Activated T-helper 1 cell treated with Interleukin-2 at 50 U/mL for 16 hours (primary cell): ENCODE results near the gene PHYH.
"Not testable (repeated sequence)": the region's sequence is repeated elsewhere in the genome, so short reads cannot be mapped to it uniquely, and the experiment has no call there.

Experiments
- DNase-seq: peaks from one replicate; pipeline ENCODE4 v3.0.0-alpha.2; 2020; ENCODE audit warnings: low read depth

Gene PHYH

GRCh38 chr10:13299437-13300287 is at the start of gene PHYH:
PHYH (minus strand) TSS chr10:13300064; CDS start chr10:13300042, 22 bp downstream.
- DNase-seq: peak; percentile 76

GRCh38 chr10:13348216-13349017 is 48.6 kb upstream of the PHYH start, which contains the start of gene SEPHS1:
SEPHS1 (minus strand) TSS chr10:13348293; CDS start chr10:13344950, 3,343 bp downstream.
- peak; percentile 78 for DNase-seq

DNA sequence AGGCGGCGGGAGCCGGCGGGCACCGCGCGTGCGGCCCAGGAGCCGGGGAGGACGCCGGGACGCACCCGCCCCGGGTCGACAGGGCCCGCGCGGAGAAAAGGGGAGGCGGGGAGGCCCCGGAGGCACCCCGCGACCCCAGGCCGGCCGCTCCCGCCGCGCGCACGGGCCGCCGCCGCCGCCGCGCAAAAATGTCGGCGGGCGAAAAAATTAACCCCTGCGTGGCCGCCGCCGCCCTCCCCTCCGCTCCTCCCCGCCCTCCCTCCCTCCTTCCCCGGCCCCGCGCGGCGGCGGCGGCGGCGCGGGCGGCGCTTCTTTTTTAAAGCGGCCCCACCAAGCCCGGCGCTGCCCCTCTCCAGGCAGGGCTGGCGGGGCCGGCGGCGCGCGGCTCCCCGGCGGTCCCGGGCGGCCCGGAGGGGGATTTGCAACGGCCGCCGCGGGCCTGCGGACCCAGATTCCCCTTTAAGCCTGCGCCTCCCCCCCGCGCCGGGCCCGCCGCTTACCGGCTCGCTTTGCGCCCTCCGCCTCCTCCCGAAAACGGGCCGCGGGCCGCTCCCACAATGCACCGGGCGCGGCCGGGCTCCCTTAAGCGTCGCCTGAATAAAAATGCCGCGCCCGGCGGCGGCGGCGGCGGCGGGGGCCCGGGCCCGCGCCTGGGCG is 47.8 kb upstream of the PHYH start:
- peak; percentile 66 for DNase-seq

DNA sequence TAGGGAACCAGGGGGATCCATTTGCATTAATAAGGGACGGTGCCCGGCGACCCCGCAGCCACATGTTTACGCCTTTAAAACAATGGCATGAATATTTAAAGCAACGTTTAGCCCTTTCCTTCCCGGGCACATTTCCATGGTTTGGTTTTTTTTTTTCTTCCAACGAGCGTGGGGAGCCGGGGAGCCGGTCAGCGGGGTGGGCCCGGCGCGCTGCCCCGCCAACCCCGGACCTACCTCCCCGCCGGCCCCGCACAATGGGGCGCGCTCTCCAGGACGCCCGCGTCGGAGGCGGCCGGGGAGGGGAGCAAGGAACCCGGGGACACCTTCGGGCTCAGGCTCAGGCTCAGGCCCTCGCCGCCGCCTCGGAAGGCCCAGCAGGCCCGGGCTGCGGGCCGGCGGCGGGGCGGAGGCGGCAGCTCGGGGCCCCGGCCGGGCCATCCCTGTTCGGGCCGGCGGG is 47.2 kb upstream of the PHYH start:
- no peak for DNase-seq

- DNase-seq: no peak
Measured at GRCh38 chr10:13346283-13347042, 46.6 kb upstream of the PHYH start.

DNA sequence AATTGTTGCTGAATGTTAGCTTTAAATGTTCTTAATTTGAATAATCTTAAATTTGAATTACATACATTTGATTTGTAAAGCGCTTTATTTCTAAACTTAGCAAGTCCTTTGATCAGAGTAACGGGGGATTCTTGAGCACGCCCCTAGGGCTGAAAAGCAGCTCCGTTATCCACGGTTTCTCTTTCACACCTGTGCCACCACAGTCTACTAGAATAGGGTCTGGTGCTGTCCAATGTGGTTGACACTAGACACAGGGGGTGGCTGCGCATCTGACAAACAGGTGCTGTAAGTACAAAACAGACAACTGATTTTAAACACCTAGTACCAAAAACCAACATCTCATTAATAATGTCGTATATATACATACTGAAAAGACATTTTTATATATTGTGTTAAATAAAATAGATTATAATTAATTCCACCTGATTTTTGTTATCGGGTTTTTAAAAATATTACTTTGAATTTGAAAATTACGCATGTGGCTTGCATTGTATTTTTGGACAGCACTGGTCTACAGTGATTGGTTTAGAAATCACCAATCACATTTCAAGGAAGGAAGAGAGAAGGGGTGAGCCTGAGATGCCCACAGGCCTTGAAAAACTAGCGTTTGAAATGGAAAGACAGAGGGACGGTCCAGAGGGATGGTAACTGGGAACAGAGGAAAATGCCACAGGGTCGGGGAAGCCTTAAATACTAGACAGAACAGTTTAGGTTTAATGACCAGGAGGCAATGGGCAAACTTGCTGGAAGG is 40.9 kb upstream of the PHYH start:
- DNase-seq: no peak

GRCh38 chr10:13340068-13340467 is 40.2 kb upstream of the PHYH start:
- no peak for DNase-seq

DNA sequence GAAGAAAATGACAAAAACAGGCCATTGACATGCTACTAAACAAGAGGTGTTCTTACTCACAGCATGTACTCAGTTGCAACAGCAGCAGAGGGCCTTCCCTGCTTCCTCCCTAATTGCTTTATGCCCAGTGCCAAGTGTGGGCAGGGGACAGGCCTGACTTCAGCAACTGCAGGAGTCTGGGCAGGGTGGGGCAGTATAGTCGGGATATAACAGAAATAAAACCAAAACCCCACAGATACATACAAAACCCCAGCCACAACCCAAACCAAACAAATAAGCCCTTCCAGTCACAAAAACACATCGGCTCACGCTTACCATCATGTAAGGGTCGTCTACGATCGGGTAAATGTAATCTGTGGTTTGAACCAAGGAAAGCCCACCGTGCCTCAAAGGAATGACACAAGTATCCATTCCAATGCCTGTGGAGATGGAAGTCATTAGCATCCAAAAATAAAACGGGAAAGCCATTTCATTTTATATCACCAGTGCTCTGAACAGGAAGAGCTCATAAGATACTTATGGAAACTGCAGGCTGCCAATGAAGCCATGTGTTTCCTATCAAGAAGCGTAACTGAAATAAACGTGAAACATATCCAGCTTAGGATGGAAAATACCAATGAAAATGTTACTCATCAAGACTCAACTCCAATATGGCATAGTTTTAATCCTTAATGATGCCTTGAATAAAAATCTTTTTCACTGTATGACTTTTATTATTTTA is 38.7 kb upstream of the PHYH start:
- DNase-seq: no peak

- no peak for DNase-seq
Measured at GRCh38 chr10:13337827-13338196, 37.9 kb upstream of the PHYH start.

DNA sequence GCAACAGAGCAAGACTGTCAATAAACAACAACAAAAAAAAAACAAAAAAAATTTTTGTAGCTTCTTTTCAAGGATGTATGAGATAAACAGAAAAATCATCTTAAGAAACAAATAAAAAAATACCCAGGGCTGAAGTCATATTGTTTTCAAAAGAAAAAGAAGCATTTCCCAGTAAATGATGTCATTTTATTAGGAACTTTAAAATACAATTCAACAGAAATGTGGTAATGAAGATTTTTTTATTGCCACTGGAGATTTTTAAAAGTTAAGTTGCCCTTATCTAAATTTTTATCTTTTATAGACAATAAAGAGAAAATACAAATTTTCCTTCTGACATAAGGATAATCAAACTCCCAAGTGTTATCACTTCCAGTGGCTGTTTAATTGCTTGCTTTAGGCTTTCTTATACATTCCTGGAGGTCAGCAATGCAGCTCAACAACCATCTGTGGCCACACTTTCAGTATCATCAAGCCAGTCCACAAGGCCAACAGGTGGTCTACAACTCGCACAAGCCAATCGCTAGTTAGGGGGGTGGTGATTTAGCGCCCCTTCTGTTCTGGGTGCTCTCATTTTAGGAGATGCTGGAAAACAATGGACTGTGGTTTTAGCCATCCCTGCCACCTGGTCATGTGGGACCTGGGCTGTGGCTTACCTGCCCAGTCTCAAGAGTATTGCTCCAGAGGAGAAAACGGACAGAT is 37.4 kb upstream of the PHYH start:
- DNase-seq: no peak

DNA sequence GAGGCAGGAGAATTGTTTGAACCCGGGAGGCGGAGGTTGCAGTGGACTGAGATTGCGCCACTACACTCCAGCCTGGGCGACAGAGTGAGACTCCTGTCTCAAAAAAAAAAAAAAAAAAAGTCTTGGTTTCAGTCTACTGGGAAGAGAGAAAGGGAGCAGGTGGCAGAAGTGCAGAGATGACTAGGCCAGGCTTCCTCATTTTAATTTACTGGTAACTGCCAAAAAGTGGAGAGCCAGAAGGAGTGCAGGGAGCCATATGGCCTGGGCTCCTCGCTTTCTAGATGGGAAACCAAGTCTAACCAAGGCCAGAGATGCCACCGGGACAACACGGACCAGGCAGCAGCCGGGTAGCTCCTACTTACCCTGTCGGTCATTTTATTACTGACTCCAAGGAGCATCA is 36.0 kb upstream of the PHYH start:
- DNase-seq: no peak

DNA sequence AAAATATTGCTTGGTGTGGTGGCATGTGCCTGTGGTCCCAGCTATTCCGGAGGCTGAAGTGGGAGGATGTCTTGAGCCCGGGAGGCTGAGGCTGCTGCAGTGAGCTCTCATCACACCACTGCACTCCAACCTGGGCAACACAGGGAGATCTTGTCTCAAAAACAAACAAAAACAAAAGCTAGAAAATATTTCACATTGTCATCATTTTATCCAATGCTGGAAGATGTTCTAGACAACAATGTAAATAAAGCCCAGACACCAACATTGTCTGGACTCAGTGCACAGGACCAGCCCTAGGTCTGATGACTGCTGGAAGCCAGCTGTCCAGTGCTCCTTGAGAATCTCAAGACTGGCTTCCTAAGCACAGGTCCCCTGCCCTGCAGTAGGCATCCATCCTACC is 34.7 kb upstream of the PHYH start:
- no peak for DNase-seq

GRCh38 chr10:13331646-13332045 is 31.8 kb upstream of the PHYH start:
- DNase-seq: no peak

DNA sequence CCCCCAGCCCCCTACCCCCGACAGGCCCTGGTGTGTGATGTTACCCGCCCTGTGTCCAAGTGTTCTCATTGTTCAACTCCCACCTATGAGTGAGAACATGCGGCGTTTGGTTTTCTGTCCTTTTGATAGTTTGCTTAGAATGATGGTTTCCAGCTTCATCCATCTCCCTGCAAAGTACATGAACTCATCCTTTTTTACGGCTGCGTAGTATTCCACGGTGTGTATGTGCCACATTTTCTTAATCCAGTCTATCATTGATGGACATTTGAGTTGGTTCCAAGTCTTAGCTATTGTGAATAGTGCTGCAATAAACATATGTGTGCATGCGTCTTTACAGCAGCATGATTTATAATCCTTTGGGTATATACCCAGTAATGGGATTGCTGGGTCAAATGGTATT is 31.1 kb upstream of the PHYH start:
- DNase-seq: not testable (repeated sequence)

- no peak for DNase-seq
Measured at GRCh38 chr10:13329565-13329964, 29.7 kb upstream of the PHYH start.

GRCh38 chr10:13328613-13329012 is 28.7 kb upstream of the PHYH start:
- no peak for DNase-seq

GRCh38 chr10:13328126-13328525 is 28.3 kb upstream of the PHYH start:
- no peak for DNase-seq

DNA sequence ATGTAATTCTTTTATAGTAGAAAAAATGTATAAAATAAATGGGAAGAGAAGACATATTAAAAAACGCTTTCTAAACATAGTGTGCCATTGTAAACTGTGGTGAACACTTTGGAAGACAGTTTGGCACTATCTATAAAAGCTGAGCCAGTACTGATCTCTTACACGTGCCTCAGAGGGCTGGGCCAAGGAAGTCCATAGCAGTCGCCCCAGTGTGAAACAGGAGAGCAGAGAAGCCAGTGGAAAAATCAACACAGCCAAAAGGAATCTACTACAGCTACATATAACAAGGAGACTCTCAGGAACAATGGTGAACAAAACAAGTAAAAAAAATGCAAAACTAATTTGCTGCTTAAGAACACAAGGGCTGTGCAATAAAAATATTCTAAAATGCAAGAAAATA is 27.7 kb upstream of the PHYH start:
- DNase-seq: no peak

- no peak for DNase-seq
Measured at GRCh38 chr10:13322615-13323148, 22.8 kb upstream of the PHYH start.
